Measurements from ENCODE around the gene PODXL.
"Not testable (repeated sequence)": the region's sequence is repeated elsewhere in the genome, so short reads cannot be mapped to it uniquely, and the experiment has no call there.

Gene PODXL

DNA sequence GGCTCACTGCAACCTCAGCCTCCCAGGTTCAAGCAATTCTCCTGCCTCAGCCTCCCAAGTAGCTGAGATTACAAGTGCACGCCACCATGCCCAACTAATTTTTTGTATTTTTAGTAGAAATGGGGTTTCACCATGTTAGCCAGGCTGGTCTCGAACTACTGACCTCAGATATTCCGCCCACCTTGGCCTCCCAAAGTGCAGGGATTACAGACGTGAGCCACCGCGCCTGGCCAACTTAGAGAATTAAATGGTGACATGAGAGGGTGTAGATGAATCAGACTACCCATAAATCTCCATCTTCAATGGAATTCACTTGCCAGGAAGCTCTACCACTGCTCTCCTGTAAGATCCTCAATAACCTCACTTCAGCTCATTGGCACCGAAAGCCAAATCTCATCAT, 41.0 kb downstream of the PODXL start:
- H3K9me3 ChIP-seq (ENCODE audit: control insufficient read depth in 5 of 5, low read length in 5 of 5); H3K27ac ChIP-seq (ENCODE audit: low read depth, low read length); H3K4me3 ChIP-seq (ENCODE audit: low read depth in 1 of 5, low read length in 5 of 5); H3K27me3 ChIP-seq (ENCODE audit: control insufficient read depth in 5 of 5, insufficient read depth in 4 of 5, low read length in 5 of 5); H3K9ac ChIP-seq (ENCODE audit: low read length in 5 of 5); H3K36me3 ChIP-seq (ENCODE audit: control insufficient read depth in 5 of 5, insufficient read depth in 5 of 5, low read length in 5 of 5): not testable (repeated sequence)
- H3K4me1 ChIP-seq (ENCODE audit: control insufficient read depth in 5 of 5, insufficient read depth in 5 of 5, low read length in 5 of 5), result peaks cover 4 to 46% (median 10%) of the 10 kb centered on the region in 5 donors

GRCh38 chr7:131513245-131514061, 43.0 kb downstream of the PODXL start:
- H3K36me3 ChIP-seq (ENCODE audit: control insufficient read depth in 5 of 5, insufficient read depth in 5 of 5, low read length in 5 of 5), result peaks cover 0 to 14% (median 3%) of the 10 kb centered on the region in 5 donors
- peak overlapping the region in 4 of 5 donors; percentile 6 to 29 (median 23) for H3K4me3 ChIP-seq (ENCODE audit: low read depth in 1 of 5, low read length in 5 of 5)
- H3K9me3 ChIP-seq (ENCODE audit: control insufficient read depth in 5 of 5, low read length in 5 of 5), result no peaks in the 10 kb centered on the region
- H3K9ac ChIP-seq (ENCODE audit: low read length in 5 of 5), result no peak overlapping the region
- no peak overlapping the region for H3K27ac ChIP-seq (ENCODE audit: low read depth, low read length)
- H3K4me1 ChIP-seq (ENCODE audit: control insufficient read depth in 5 of 5, insufficient read depth in 5 of 5, low read length in 5 of 5), result peaks cover 4 to 37% (median 10%) of the 10 kb centered on the region in 5 donors
- peaks cover 2 to 8% (median 5%) of the 10 kb centered on the region in 5 donors for H3K27me3 ChIP-seq (ENCODE audit: control insufficient read depth in 5 of 5, insufficient read depth in 4 of 5, low read length in 5 of 5)

- peaks cover 0 to 18% (median 3%) of the 10 kb centered on the region in 5 donors for H3K36me3 ChIP-seq (ENCODE audit: control insufficient read depth in 5 of 5, insufficient read depth in 5 of 5, low read length in 5 of 5)
- H3K9ac ChIP-seq (ENCODE audit: low read length in 5 of 5), result no peak overlapping the region
- no peak overlapping the region for H3K4me3 ChIP-seq (ENCODE audit: low read depth in 1 of 5, low read length in 5 of 5)
- peaks cover 2 to 8% (median 5%) of the 10 kb centered on the region in 5 donors for H3K27me3 ChIP-seq (ENCODE audit: control insufficient read depth in 5 of 5, insufficient read depth in 4 of 5, low read length in 5 of 5)
- peaks cover 4 to 42% (median 15%) of the 10 kb centered on the region in 5 donors for H3K4me1 ChIP-seq (ENCODE audit: control insufficient read depth in 5 of 5, insufficient read depth in 5 of 5, low read length in 5 of 5)
- H3K27ac ChIP-seq (ENCODE audit: low read depth, low read length), result no peak overlapping the region
- H3K9me3 ChIP-seq (ENCODE audit: control insufficient read depth in 5 of 5, low read length in 5 of 5), result no peaks in the 10 kb centered on the region
These were observed 44.5 kb downstream of the PODXL start for GRCh38 chr7:131511774-131512535.

GRCh38 chr7:131511071-131511470, 45.4 kb downstream of the PODXL start:
- no peak overlapping the region for H3K4me3 ChIP-seq (ENCODE audit: low read depth in 1 of 5, low read length in 5 of 5)
- H3K36me3 ChIP-seq (ENCODE audit: control insufficient read depth in 5 of 5, insufficient read depth in 5 of 5, low read length in 5 of 5), result peaks cover 0 to 27% (median 7%) of the 10 kb centered on the region in 5 donors
- no peak overlapping the region for H3K27ac ChIP-seq (ENCODE audit: low read depth, low read length)
- H3K27me3 ChIP-seq (ENCODE audit: control insufficient read depth in 5 of 5, insufficient read depth in 4 of 5, low read length in 5 of 5), result peaks cover 2 to 8% (median 5%) of the 10 kb centered on the region in 5 donors
- no peaks in the 10 kb centered on the region for H3K9me3 ChIP-seq (ENCODE audit: control insufficient read depth in 5 of 5, low read length in 5 of 5)
- H3K9ac ChIP-seq (ENCODE audit: low read length in 5 of 5), result no peak overlapping the region
- H3K4me1 ChIP-seq (ENCODE audit: control insufficient read depth in 5 of 5, insufficient read depth in 5 of 5, low read length in 5 of 5), result peaks cover 4 to 42% (median 15%) of the 10 kb centered on the region in 5 donors

- Histone ChIP-seq H3K9ac (ENCODE audit: low read length in 5 of 5) (no peak overlapping the region), H3K36me3 (ENCODE audit: control insufficient read depth in 5 of 5, insufficient read depth in 5 of 5, low read length in 5 of 5) (peaks cover 0 to 36% (median 11%) of the 10 kb centered on the region in 5 donors), H3K4me3 (ENCODE audit: low read depth in 1 of 5, low read length in 5 of 5) (no peak overlapping the region), H3K9me3 (ENCODE audit: control insufficient read depth in 5 of 5, low read length in 5 of 5) (no peaks in the 10 kb centered on the region), H3K27me3 (ENCODE audit: control insufficient read depth in 5 of 5, insufficient read depth in 4 of 5, low read length in 5 of 5) (peaks cover 2 to 8% (median 5%) of the 10 kb centered on the region in 5 donors), H3K4me1 (ENCODE audit: control insufficient read depth in 5 of 5, insufficient read depth in 5 of 5, low read length in 5 of 5) (peaks cover 4 to 42% (median 15%) of the 10 kb centered on the region in 5 donors), H3K27ac (ENCODE audit: low read depth, low read length) (no peak overlapping the region)
These were observed 46.6 kb downstream of the PODXL start for GRCh38 chr7:131509781-131510180.

DNA sequence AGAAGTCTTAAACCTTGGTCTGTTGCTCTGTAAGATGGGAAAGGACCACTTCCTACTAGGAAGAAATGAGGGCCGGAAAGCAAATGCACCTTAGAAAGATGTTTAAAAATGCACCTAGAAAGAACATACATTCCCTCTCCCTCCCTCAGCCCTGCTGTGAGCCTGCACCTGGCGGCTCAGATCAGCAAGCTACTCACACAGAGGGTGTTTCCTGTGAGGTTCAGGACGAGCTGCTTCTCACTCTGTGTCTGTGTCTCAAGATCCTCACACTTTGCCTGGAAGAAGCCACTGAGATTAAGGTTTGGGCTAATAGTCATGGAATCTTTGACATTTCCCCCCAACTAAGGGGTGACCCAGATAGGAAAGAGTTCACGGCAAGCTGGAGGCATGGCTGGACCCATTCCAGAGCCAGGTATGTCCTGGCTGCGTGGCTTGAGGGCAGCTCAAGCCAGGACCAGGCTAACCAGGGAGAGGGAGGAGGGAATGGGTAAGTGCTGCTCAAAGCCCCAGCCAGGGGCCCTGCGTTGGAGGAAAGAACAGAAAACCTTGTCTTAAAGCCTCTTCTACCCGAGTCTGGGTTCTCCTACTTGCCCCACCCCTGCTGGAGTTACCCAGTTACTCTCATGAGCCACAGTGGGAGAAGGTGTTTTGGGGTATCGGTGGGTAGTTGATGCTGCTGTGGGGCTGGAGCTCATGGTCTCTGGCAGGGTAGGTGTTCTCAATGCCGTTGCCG, 47.5 kb downstream of the PODXL start:
- Histone ChIP-seq H3K4me1 (ENCODE audit: control insufficient read depth in 5 of 5, insufficient read depth in 5 of 5, low read length in 5 of 5) (peaks cover 4 to 42% (median 17%) of the 10 kb centered on the region in 5 donors), H3K27me3 (ENCODE audit: control insufficient read depth in 5 of 5, insufficient read depth in 4 of 5, low read length in 5 of 5) (peaks cover 2 to 8% (median 5%) of the 10 kb centered on the region in 5 donors), H3K36me3 (ENCODE audit: control insufficient read depth in 5 of 5, insufficient read depth in 5 of 5, low read length in 5 of 5) (peaks cover 0 to 44% (median 16%) of the 10 kb centered on the region in 5 donors), H3K9me3 (ENCODE audit: control insufficient read depth in 5 of 5, low read length in 5 of 5) (no peaks in the 10 kb centered on the region), H3K9ac (ENCODE audit: low read length in 5 of 5) (peak overlapping the region in 1 of 5 donors; percentile 30), H3K4me3 (ENCODE audit: low read depth in 1 of 5, low read length in 5 of 5) (no peak overlapping the region), H3K27ac (ENCODE audit: low read depth, low read length) (no peak overlapping the region)

DNA sequence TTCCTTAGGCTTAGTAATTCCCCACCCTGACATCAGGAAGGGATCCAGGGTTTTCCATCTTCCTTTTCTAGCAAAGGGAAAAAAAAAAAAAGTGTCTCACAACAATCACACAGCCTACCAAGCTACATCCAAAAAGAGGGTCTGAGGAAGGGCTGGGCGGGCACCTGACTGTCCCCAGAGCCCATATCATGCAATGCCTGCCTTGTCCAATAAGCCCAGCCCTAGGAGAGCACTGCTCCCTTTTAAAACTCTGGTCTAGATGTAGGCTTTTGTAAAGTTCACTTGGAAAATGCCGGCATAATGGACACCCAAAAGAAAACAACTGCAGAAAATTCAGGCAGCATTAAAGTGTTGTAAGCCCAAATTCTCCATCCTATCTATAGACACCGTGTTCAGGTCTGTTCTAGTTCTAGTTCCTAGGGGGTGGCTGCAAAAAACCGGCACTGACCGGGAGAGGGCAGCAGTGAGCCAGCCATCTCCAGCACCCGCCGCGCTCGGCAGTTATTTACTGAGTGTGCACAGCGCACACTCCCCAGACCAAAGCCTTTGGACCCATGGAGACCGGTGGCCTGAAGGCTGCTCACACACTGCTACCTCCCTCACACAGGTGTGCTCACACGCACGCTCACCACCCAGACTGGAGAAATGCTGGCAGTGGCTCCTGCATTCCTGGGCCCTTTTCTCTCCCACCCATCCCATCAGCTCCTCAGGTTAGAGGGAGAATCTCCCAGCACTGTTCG, 48.7 kb downstream of the PODXL start:
- Histone ChIP-seq H3K9me3 (ENCODE audit: control insufficient read depth in 5 of 5, low read length in 5 of 5) (no peaks in the 10 kb centered on the region), H3K4me1 (ENCODE audit: control insufficient read depth in 5 of 5, insufficient read depth in 5 of 5, low read length in 5 of 5) (peaks cover 10 to 42% (median 18%) of the 10 kb centered on the region in 5 donors), H3K4me3 (ENCODE audit: low read depth in 1 of 5, low read length in 5 of 5) (peak overlapping the region in 1 of 5 donors; percentile 32), H3K27me3 (ENCODE audit: control insufficient read depth in 5 of 5, insufficient read depth in 4 of 5, low read length in 5 of 5) (peaks cover 2 to 8% (median 5%) of the 10 kb centered on the region in 5 donors), H3K9ac (ENCODE audit: low read length in 5 of 5) (no peak overlapping the region), H3K27ac (ENCODE audit: low read depth, low read length) (no peak overlapping the region), H3K36me3 (ENCODE audit: control insufficient read depth in 5 of 5, insufficient read depth in 5 of 5, low read length in 5 of 5) (peaks cover 0 to 50% (median 25%) of the 10 kb centered on the region in 5 donors)

GRCh38 chr7:131506597-131506996, 49.8 kb downstream of the PODXL start:
- Histone ChIP-seq H3K36me3 (ENCODE audit: control insufficient read depth in 5 of 5, insufficient read depth in 5 of 5, low read length in 5 of 5) (peaks cover 0 to 52% (median 25%) of the 10 kb centered on the region in 5 donors), H3K4me1 (ENCODE audit: control insufficient read depth in 5 of 5, insufficient read depth in 5 of 5, low read length in 5 of 5) (peaks cover 12 to 39% (median 23%) of the 10 kb centered on the region in 5 donors), H3K27ac (ENCODE audit: low read depth, low read length) (no peak overlapping the region)

More at GRCh38 chr7:131506597-131506996, 49.8 kb downstream of the PODXL start:
- no peaks in the 10 kb centered on the region for H3K9me3 ChIP-seq (ENCODE audit: control insufficient read depth in 5 of 5, low read length in 5 of 5)
- no peak overlapping the region for H3K4me3 ChIP-seq (ENCODE audit: low read depth in 1 of 5, low read length in 5 of 5)
- no peak overlapping the region for H3K9ac ChIP-seq (ENCODE audit: low read length in 5 of 5)
- H3K27me3 ChIP-seq (ENCODE audit: control insufficient read depth in 5 of 5, insufficient read depth in 4 of 5, low read length in 5 of 5), result peaks cover 2 to 8% (median 5%) of the 10 kb centered on the region in 5 donors
